Measurements from ENCODE around the gene LRRC23. TPM values are rescaled to one million over a fixed set of nuclear protein-coding genes. Genes with fewer than 3 reads are reported as not detected.
"Not testable (repeated sequence)": the region's sequence is repeated elsewhere in the genome, so short reads cannot be mapped to it uniquely, and the experiment has no call there.

Gene LRRC23
- total and polyA plus RNA-seq, 2 donors: 9.2 to 9.4 TPM

DNA sequence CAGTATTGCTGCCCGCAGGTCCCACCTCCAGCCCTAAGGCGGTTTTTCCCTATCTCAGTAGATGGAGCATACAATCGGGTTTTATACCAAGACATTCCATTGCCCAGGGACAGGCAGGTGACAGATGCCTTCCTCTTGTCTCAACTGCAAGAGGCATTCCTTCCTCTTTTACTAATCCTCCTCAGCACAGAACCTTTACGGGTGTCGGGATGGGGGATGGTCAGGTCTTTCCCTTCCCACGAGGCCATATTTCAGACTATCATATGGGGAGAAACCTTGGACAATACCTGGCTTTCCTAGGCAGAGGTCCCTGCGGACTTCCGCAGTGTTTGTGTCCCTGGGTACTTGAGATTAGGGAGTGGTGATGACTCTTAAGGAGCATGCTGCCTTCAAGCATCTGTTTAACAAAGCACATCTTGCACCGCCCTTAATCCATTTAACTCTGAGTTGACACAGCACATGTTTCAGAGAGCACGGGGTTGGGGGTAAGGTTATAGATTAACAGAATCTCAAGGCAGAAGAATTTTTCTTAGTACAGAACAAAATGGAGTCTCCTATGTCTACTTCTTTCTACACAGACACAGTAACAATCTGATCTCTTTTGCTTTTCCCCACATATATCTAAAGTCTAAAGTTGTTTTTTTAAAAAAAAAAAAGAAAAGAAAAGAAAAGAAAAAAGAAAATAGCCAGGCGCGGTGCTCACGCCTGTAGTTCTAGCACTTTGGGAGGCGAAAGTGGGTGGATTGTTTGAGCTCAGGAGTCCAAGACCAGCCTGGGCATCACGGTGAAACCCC, 18.2 kb upstream of the LRRC23 start:
- not testable (repeated sequence) for H3K36me3 ChIP-seq (ENCODE audit: insufficient read depth); H3K4me1 ChIP-seq (ENCODE audit: insufficient read depth); DNase-seq (ENCODE audit: extremely low spot score); H3K4me3 ChIP-seq (ENCODE audit: low read depth, low read length); H3K27ac ChIP-seq (ENCODE audit: low read depth)
- WGBS: 80% methylated on average over 12 of the region's 15 CpGs

- H3K36me3 ChIP-seq (ENCODE audit: insufficient read depth): no peaks in the 10 kb centered on the region
- H3K27ac ChIP-seq (ENCODE audit: low read depth): no peak overlapping the region
- DNase-seq (ENCODE audit: extremely low spot score): no peak
- no peaks in the 10 kb centered on the region for H3K4me1 ChIP-seq (ENCODE audit: insufficient read depth)
- no peak overlapping the region for H3K4me3 ChIP-seq (ENCODE audit: low read depth, low read length)
- 82% methylated on average over 8 of the region's 8 CpGs for WGBS
Measured at GRCh38 chr12:6887460-6887859, 17.2 kb upstream of the LRRC23 start.

DNA sequence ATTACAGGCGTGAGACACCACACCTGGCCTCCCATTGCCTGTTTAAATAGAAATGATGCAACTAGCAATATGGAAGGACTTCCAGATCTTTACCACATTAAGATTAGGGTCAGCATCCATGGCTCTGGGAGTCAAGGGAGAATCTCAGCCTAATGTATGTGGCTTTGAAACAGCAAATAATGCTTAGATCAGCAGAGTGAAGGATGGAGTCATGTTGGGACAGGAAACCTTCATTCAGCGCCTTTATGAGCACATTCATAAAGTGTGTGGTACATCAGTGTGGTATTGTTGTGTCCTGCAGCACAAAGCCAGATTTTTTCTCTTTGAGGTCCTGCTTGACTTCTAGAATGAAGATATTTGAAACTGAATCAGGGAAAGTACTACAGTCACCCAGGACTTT, 16.3 kb upstream of the LRRC23 start:
- Histone ChIP-seq H3K36me3 (ENCODE audit: insufficient read depth) (no peaks in the 10 kb centered on the region), H3K4me1 (ENCODE audit: insufficient read depth) (no peaks in the 10 kb centered on the region), H3K27ac (ENCODE audit: low read depth) (no peak overlapping the region), H3K4me3 (ENCODE audit: low read depth, low read length) (no peak overlapping the region)
- 92% methylated on average over 2 of the region's 2 CpGs for WGBS
- no peak for DNase-seq (ENCODE audit: extremely low spot score)

DNA sequence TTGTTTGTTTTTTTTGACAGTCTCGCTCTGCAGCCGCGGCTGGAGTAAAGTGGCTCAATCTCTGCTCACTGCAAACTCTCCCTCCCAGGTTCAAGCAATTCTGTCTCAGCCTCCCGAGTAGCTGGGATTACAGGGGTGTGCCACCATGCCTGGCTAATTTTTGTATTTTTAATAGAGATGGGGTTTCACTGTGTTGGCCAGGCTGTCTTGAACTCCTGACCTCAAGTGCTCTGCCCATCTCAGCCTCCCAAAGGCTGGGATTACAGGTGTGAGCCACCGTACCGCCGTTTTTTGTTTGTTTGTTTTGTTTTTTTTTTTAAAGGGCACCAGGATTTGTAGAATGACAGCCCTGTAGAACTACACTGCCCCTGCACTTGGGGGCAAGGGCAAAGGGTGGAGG, 15.8 kb upstream of the LRRC23 start:
- H3K4me3 ChIP-seq (ENCODE audit: low read depth, low read length); DNase-seq (ENCODE audit: extremely low spot score); H3K4me1 ChIP-seq (ENCODE audit: insufficient read depth); H3K36me3 ChIP-seq (ENCODE audit: insufficient read depth); H3K27ac ChIP-seq (ENCODE audit: low read depth): not testable (repeated sequence)
- WGBS: 72% methylated on average over 7 of the region's 7 CpGs

GRCh38 chr12:6889775-6890573, 14.6 kb upstream of the LRRC23 start:
- not testable (repeated sequence) for H3K36me3 ChIP-seq (ENCODE audit: insufficient read depth); H3K4me1 ChIP-seq (ENCODE audit: insufficient read depth); DNase-seq (ENCODE audit: extremely low spot score); H3K27ac ChIP-seq (ENCODE audit: low read depth); H3K4me3 ChIP-seq (ENCODE audit: low read depth, low read length)
- 95% methylated on average over 21 of the region's 21 CpGs for WGBS

DNA sequence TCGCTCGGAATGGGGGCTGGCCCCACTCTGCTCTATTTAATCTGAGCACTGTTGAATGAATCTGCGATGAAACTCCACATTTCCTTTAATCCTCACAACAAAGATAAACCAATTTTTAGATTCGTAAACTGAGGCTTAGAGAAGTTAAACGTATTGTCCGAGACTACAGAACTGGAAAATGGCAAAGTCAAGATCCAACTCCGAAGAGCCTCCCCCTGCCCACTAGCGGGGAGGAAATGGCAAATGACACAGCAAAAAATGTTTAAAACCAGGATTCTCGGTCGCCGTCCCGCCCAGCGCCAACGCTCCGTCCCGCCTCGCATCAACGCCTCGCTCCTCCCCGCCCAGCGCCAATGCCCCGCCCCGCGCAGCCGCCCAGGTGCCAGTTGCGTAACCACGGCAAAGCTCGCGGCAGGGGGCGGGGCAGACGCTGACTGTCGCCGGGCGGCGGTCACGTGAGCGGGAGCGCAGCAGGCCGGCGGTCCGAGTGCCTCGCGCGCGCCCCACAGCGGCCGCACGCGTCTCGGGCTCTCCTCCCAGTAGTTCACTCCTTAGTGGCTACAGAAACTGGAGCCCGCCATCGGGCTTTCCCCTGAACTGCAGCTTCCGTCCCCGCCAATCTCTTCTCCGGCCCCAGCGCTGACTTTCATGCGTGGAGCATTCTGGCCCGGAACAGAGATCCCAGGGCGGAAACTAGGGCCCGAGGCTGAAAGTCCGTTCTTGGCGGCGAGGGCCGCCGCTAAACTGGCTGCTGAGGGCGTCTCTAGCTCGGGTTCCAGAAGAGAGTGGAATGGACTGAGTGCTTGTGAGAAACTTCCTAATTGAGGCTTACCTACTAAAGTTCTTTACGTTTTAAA, 13.6 kb upstream of the LRRC23 start:
- peak; percentile 89 for DNase-seq (ENCODE audit: extremely low spot score)

DNA sequence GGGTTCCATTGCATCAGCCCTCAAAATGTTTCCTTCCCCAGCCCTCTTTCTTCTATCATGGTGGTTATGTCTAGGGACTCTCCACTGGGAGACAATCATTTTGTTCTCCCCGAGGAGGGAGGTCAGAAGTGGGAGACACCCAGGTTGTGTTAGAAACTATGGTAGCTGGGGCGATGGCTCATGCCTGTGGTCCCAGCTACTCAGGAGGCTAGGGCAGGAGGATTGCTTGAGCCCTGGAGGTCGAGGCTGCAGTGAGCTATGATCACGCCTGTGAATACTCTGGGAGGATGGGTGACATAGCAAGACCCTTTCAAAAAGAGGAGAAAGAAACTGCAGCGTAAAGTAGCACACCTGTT, 13.0 kb upstream of the LRRC23 start:
- H3K36me3 ChIP-seq (ENCODE audit: insufficient read depth): no peaks in the 10 kb centered on the region
- no peaks in the 10 kb centered on the region for H3K4me1 ChIP-seq (ENCODE audit: insufficient read depth)
- 84% methylated on average over 5 of the region's 5 CpGs for WGBS
- H3K27ac ChIP-seq (ENCODE audit: low read depth): peak overlapping the region; percentile 92
- no peak for DNase-seq (ENCODE audit: extremely low spot score)
- H3K4me3 ChIP-seq (ENCODE audit: low read depth, low read length): peak overlapping the region; percentile 37

More for the DNA sequence above, 13.6 kb upstream of the LRRC23 start:
- H3K4me3 ChIP-seq (ENCODE audit: low read depth, low read length): peak overlapping the region; percentile 37
- no peaks in the 10 kb centered on the region for H3K36me3 ChIP-seq (ENCODE audit: insufficient read depth)
- WGBS: under 1% methylated on average over 68 of the region's 68 CpGs
- H3K27ac ChIP-seq (ENCODE audit: low read depth): peak overlapping the region; percentile 92
- no peaks in the 10 kb centered on the region for H3K4me1 ChIP-seq (ENCODE audit: insufficient read depth)

DNA sequence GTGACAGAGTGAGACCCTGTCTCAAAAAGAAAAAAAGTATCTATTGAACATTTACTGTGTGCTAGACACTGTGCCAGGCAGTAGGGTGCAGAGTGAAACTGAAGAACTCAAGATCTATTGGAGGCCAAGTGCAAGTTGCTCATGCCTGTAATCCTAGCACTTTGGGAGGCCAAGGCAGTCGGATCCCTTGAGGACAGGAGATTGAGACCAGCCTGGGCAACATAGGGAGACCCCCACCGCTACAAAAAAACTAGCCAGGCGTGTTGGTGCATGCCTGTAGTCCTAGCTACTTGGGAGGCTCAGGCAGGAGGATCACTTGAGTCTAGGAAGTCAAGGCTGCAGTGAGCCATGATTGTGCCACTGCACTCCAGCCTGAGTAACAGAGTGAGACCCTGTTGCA, 11.9 kb upstream of the LRRC23 start:
- not testable (repeated sequence) for H3K4me3 ChIP-seq (ENCODE audit: low read depth, low read length); H3K27ac ChIP-seq (ENCODE audit: low read depth); DNase-seq (ENCODE audit: extremely low spot score); H3K4me1 ChIP-seq (ENCODE audit: insufficient read depth); H3K36me3 ChIP-seq (ENCODE audit: insufficient read depth)
- WGBS: 95% methylated on average over 3 of the region's 3 CpGs

DNA sequence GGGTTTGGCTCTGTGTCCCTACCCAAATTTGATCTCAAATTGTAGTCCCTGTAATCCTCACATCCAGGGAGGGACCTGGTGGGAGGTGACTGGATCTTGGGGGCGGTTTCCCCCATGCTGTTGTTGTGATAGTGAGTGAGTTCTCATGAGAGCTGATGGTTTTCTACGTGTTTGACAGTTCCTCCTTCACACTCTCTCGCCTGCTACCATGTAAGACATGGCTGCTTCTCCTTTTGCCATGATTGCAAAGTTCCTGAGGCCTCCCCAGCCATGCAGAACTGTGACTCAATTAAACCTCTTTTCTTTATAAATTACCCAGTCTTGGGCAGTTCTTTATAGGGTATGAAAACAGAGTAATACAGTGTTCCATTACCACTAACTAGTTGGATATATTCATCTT, 10.3 kb upstream of the LRRC23 start:
- H3K27ac ChIP-seq (ENCODE audit: low read depth): no peak overlapping the region
- no peaks in the 10 kb centered on the region for H3K36me3 ChIP-seq (ENCODE audit: insufficient read depth)
- 78% methylated on average over 3 of the region's 3 CpGs for WGBS
- H3K4me3 ChIP-seq (ENCODE audit: low read depth, low read length): no peak overlapping the region
- no peaks in the 10 kb centered on the region for H3K4me1 ChIP-seq (ENCODE audit: insufficient read depth)
- no peak for DNase-seq (ENCODE audit: extremely low spot score)

GRCh38 chr12:6896846-6897435, 7.7 kb upstream of the LRRC23 start:
- Histone ChIP-seq H3K4me3 (ENCODE audit: low read depth, low read length) (no peak overlapping the region), H3K36me3 (ENCODE audit: insufficient read depth) (no peaks in the 10 kb centered on the region), H3K4me1 (ENCODE audit: insufficient read depth) (no peaks in the 10 kb centered on the region), H3K27ac (ENCODE audit: low read depth) (no peak overlapping the region)
- no peak for DNase-seq (ENCODE audit: extremely low spot score)
- WGBS: 69% methylated on average over 6 of the region's 6 CpGs

GRCh38 chr12:6899427-6899826, 5.2 kb upstream of the LRRC23 start:
- Histone ChIP-seq H3K36me3 (ENCODE audit: insufficient read depth) (no peaks in the 10 kb centered on the region), H3K4me3 (ENCODE audit: low read depth, low read length) (no peak overlapping the region), H3K27ac (ENCODE audit: low read depth) (no peak overlapping the region), H3K4me1 (ENCODE audit: insufficient read depth) (no peaks in the 10 kb centered on the region)
- 83% methylated on average over 5 of the region's 5 CpGs for WGBS
- DNase-seq (ENCODE audit: extremely low spot score): no peak

- 48% methylated on average over 10 of the region's 10 CpGs for whole genome bisulfite sequencing
- no peaks in the 10 kb centered on the region for H3K36me3 ChIP-seq (ENCODE audit: insufficient read depth)
- no peak overlapping the region for H3K27ac ChIP-seq (ENCODE audit: low read depth)
- DNase-seq (ENCODE audit: extremely low spot score): no peak
- H3K4me3 ChIP-seq (ENCODE audit: low read depth, low read length): no peak overlapping the region
- H3K4me1 ChIP-seq (ENCODE audit: insufficient read depth): no peaks in the 10 kb centered on the region
Measured at GRCh38 chr12:6899837-6900519, 4.6 kb upstream of the LRRC23 start.

DNA sequence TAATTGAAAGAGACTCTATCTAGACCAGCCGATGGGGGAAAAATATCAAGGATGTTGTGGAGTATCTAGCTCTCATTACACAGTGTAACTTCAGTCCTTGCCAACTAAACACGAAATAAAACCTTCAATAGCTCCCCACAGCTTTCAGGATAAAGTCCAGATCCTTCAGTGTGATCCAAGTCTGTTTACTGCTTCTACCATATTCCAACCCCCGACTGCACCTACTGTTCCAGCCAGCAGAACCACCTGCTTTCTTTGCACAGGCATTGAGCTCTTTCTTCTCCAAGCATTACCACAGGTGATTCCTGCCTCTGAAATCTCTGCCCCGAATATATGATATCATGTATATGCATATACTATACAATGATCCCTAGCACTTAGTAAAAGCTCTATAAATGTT, 2.2 kb upstream of the LRRC23 start:
- Histone ChIP-seq H3K36me3 (ENCODE audit: insufficient read depth) (peaks cover 3% of the 10 kb centered on the region), H3K4me3 (ENCODE audit: low read depth, low read length) (no peak overlapping the region), H3K27ac (ENCODE audit: low read depth) (no peak overlapping the region), H3K4me1 (ENCODE audit: insufficient read depth) (no peaks in the 10 kb centered on the region)
- WGBS: 75% methylated on average over 4 of the region's 4 CpGs
- DNase-seq (ENCODE audit: extremely low spot score): no peak

All from urinary bladder (tissue), 4 donors.